Measurements from ENCODE around the gene USP54. TPM values are rescaled to one million over a fixed set of nuclear protein-coding genes. Genes with fewer than 3 reads are reported as not detected.

The USP54 gene
- total and polyA plus RNA-seq, 9 of the 15 experiments (the other 6 are each of a cell fraction or from before 2014, with no cell fraction given): 3.8 to 40.1 (median 16.9) TPM

DNA sequence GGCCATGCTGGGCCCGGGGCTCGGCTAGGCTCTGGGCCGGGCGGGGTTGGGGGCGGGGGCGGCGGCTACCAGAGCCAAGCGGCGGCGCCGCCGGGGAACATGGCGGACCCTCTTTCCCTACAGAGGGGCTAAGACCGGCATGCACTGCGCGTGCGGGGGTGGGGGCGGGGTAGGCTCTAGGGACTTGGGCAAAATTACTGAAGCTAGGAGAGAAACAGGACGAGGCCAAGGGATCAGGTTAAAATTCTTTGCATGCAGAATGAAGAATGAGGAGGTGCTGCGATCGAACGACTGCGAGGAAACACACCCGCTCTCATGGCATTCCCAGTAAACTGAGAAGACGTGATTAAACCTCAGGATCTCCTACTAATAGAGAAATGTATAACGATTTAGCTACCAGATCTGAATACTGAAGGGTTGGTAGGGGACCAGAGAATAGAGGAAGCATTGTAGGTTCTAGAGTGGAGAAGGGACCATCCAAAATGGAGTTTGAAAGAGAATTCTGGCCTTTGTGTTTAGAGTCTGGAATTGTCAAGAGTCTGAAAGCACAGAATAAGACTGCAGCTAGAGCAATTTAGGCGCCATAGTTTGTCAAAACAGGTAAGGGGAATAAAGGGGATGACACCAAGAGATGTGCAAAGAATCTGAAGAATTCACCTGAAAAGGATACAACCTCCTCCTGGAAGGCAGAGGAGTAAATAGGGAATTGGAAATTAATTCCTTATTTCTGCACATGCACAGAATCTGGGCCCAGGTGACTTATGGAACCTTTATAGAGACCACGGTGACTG lies 95.1 kb downstream of the USP54 start, which contains the start of gene PPP3CB (continued):
- TF ChIP-seq HCFC1 (IDR thresholded peaks at IDR 0.05; ENCODE audit: low read depth, low read length): peak; percentile 77
- peak in 1 of 2 experiments; percentile 65 for TF ChIP-seq AFF1 (IDR thresholded peaks at IDR 0.05; ENCODE audit: low read depth in 1 of 2, partially characterized antibody in 2 of 2)
- TF ChIP-seq JUN (IDR thresholded peaks at IDR 0.05; ENCODE audit: borderline replicate concordance, low read depth, low read length): no peak; the same call in 1 of the 2 replicates
- TF ChIP-seq JUN (CRISPR knock-in tag; IDR thresholded peaks at IDR 0.05; ENCODE audit: borderline replicate concordance): no peak
- TF ChIP-seq NELFE (IDR thresholded peaks at IDR 0.05; ENCODE audit: insufficient read depth, insufficient read length): no peak
- no peak for TF ChIP-seq ELF2 (CRISPR knock-in tag; IDR thresholded peaks at IDR 0.05)
- TF ChIP-seq ZNF583 (CRISPR knock-in tag; IDR thresholded peaks at IDR 0.05): no peak
- TF ChIP-seq CHD4 (IDR thresholded peaks at IDR 0.05; ENCODE audit: insufficient read depth, insufficient replicate concordance, low read depth, low read length, poor library complexity, severe bottlenecking): no peak
- TF ChIP-seq ZNF644 (tag; IDR thresholded peaks at IDR 0.05; ENCODE audit: low read depth): no peak
- TF ChIP-seq ZNF699 (CRISPR knock-in tag; IDR thresholded peaks at IDR 0.05; ENCODE audit: insufficient replicate concordance): no peak
- TF ChIP-seq U2AF2 (optimal IDR thresholded peaks at IDR 0.05; ENCODE audit: low read depth, low read length): no peak
- no peak for TF ChIP-seq MXD1 (CRISPR knock-in tag; IDR thresholded peaks at IDR 0.05; ENCODE audit: borderline replicate concordance, poor library complexity, severe bottlenecking)
- no peak for TF ChIP-seq SAFB2 (IDR thresholded peaks at IDR 0.05; ENCODE audit: borderline replicate concordance, low read depth, low read length, severe bottlenecking)
- TF ChIP-seq HSF4 (CRISPR knock-in tag; IDR thresholded peaks at IDR 0.05; ENCODE audit: borderline replicate concordance): no peak
- TF ChIP-seq ZBED1 (IDR thresholded peaks at IDR 0.05): no peak
- TF ChIP-seq MTA2 (IDR thresholded peaks at IDR 0.05; ENCODE audit: low read depth): no peak
- no peak for TF ChIP-seq ZNF655 (CRISPR knock-in tag; IDR thresholded peaks at IDR 0.05)
- peak; percentile 54 to 94 (median 91) for TF ChIP-seq YY1 (IDR thresholded peaks at IDR 0.05; ENCODE audit: borderline replicate concordance in 1 of 3, control insufficient read depth in 1 of 3, extremely low read depth in 1 of 3, insufficient read depth in 3 of 3, insufficient read length in 1 of 3, insufficient replicate concordance in 2 of 3, low read depth in 1 of 3, low read length in 2 of 3)
- TF ChIP-seq ATF7 (IDR thresholded peaks at IDR 0.05): peak; percentile 6; the same call in 1 of the 2 replicates
- TF ChIP-seq POLR2H (tag; IDR thresholded peaks at IDR 0.05; ENCODE audit: low read depth): peak; percentile 80
- no peak for TF ChIP-seq MEF2D (tag; conservative IDR thresholded peaks at IDR 0.05; ENCODE audit: low read depth)

Data from K562 (cell line).